HepG2 (cell line): ENCODE results near the gene GPR162.

Experiments used
- HES4 ChIP-seq: sonication (generic); formaldehyde crosslinking; IDR thresholded peaks from 2 replicates; pipeline ENCODE4 v1.9.0; 2021; ENCODE audit warnings: mild to moderate bottlenecking, missing genetic modification reagents, borderline replicate concordance
- ZNF773 ChIP-seq: sonication (generic); formaldehyde crosslinking; IDR thresholded peaks from 2 replicates; pipeline ENCODE4 v1.4.0; 2020; ENCODE audit warnings: missing genetic modification reagents, borderline replicate concordance

DNA sequence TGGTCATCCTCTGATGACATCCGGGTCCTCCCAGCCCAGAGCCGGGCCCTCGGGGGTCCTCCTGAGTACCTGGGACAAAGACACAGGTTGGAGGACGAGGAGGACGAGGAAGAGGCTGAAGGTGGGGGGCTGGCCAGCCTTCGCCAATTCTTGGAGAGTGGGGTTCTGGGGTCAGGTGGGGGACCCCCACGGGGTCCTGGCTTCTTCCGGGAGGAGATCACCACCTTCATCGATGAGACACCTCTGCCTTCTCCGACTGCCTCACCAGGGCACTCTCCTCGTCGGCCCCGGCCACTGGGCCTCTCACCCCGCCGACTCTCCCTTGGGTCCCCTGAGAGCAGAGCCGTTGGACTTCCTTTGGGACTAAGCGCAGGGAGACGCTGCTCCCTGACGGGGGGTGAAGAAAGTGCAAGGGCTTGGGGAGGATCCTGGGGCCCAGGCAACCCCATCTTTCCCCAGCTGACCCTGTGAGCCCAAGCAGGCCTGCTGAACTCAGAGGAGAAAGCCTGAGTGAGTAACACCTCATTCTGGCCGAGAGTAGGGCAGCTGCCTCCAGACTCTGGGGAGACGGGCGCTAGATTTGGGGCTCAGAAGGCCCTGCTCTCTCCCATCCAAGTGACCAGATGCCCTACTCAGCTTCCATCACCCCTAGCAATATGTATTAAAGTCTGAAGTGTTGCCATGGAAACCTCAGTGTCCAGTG, 5.3 kb downstream of the GPR162 start:
- TF ChIP-seq ZNF773 = no peak
- TF ChIP-seq HES4 (CRISPR knock-in tag) = no peak
